IMR-90 (cell line): ENCODE results near the gene SERP2. TPM values are rescaled to one million over a fixed set of nuclear protein-coding genes. Genes with fewer than 3 reads are reported as not detected.

Experiments
- ATAC-seq: fragments of 200-7000 bp; cut with Tn5 transposase; 2 replicates; pipeline ENCODE4 v1.9.1; 2020; ENCODE audit warnings: low read depth, mild to moderate bottlenecking, moderate library complexity
- BruUV-seq: library from RNA; stranded (reverse); fragments of 400-500 nt; replicated peaks from 2 replicates; lab custom pipeline; 2021; lab: Mats Ljungman, UMichigan
- CTCF ChIA-PET: fragments of 300-600 bp; formaldehyde crosslinking; extraction: SDS; loops from one replicate; lab custom pipeline; 2021; ENCODE audit warnings: antibody characterized with exemption; lab: Yijun Ruan, JAX
- POLR2A ChIA-PET: fragments of 300-600 bp; sonication (Branson Sonifier 250); formaldehyde crosslinking; loops from one replicate; lab custom pipeline; 2022; ENCODE audit warnings: antibody characterized with exemption; ENCODE audit not compliant: unreplicated experiment; lab: Charles Lee
- DNase-seq: peaks from one replicate; pipeline ENCODE4 v3.0.0; 2013
- H2AFZ ChIP-seq: replicated peaks from 2 replicates; pipeline ENCODE3; 2013; ENCODE audit warnings: low read length, mild to moderate bottlenecking; ENCODE audit not compliant: poor library complexity
- H2AK5ac ChIP-seq: 2 replicates; pipeline ENCODE4 v1.6.1; 2013; ENCODE audit warnings: low read depth, low read length, inconsistent platforms
- H2AK9ac ChIP-seq: replicated peaks from 2 replicates; pipeline ENCODE3; 2013; ENCODE audit warnings: mild to moderate bottlenecking, low read depth, low read length, moderate library complexity; ENCODE audit not compliant: poor library complexity
- H2BK120ac ChIP-seq: 2 replicates; pipeline ENCODE4 v1.6.1; 2013; ENCODE audit warnings: low read depth, low read length, inconsistent platforms
- H2BK15ac ChIP-seq: 3 replicates; pipeline ENCODE4 v1.6.1; 2013; ENCODE audit warnings: low read depth, low read length, inconsistent platforms
- H2BK20ac ChIP-seq: 2 replicates; pipeline ENCODE4 v1.6.1; 2013; ENCODE audit warnings: low read depth, mild to moderate bottlenecking, inconsistent platforms, low read length, moderate library complexity
- H2BK5ac ChIP-seq: 2 replicates; pipeline ENCODE4 v1.6.1; 2013; ENCODE audit warnings: mild to moderate bottlenecking, low read depth, low read length, inconsistent platforms; ENCODE audit not compliant: poor library complexity, severe bottlenecking
- H3K14ac ChIP-seq: replicated peaks from 2 replicates; pipeline ENCODE4 v1.6.1; 2013; ENCODE audit warnings: low read depth, low read length, inconsistent platforms
- H3K18ac ChIP-seq: 2 replicates; pipeline ENCODE4 v1.6.1; 2013; ENCODE audit warnings: low read depth, low read length, control low read depth
- H3K23ac ChIP-seq: 2 replicates; pipeline ENCODE4 v1.6.1; 2013; ENCODE audit warnings: low read depth, low read length, inconsistent platforms
- H3K27ac ChIP-seq: 2 replicates; pipeline ENCODE4 v1.5.1; 2013; ENCODE audit warnings: mild to moderate bottlenecking, control low read depth, low read length; ENCODE audit not compliant: insufficient read depth
- H3K27me3 ChIP-seq: 2 replicates; pipeline ENCODE4 v1.6.1; 2013; ENCODE audit warnings: low read length; ENCODE audit not compliant: control insufficient read depth, insufficient read depth
- H3K36me3 ChIP-seq: 2 replicates; pipeline ENCODE4 v1.6.1; 2013; ENCODE audit warnings: low read length, mixed read lengths; ENCODE audit not compliant: control insufficient read depth, insufficient read depth
- H3K4ac ChIP-seq: 2 replicates; pipeline ENCODE4 v1.6.1; 2013; ENCODE audit warnings: low read depth, low read length, inconsistent platforms
- H3K4me1 ChIP-seq: 2 replicates; pipeline ENCODE4 v1.6.1; 2013; ENCODE audit warnings: low read length, mixed read lengths; ENCODE audit not compliant: control insufficient read depth, insufficient read depth
- H3K4me2 ChIP-seq: 2 replicates; pipeline ENCODE4 v1.6.1; 2013; ENCODE audit warnings: low read depth, mild to moderate bottlenecking, control low read depth, low read length, moderate library complexity
- H3K4me3 ChIP-seq: 2 replicates; pipeline ENCODE4 v1.5.1; 2013; ENCODE audit warnings: low read depth, mild to moderate bottlenecking, control low read depth, low read length, moderate library complexity; ENCODE audit not compliant: insufficient read depth
- H3K56ac ChIP-seq: 2 replicates; pipeline ENCODE4 v1.6.1; 2013; ENCODE audit warnings: low read length, inconsistent platforms; ENCODE audit not compliant: insufficient read depth; ENCODE audit errors: extremely low read depth
- H3K79me1 ChIP-seq, 2 experiments: 2 replicates each; pipeline ENCODE4 v1.6.1; 2013; ENCODE audit warnings: low read length in 2 of 2, inconsistent platforms in 1 of 2, low read depth in 1 of 2
- H3K9ac ChIP-seq: 2 replicates; pipeline ENCODE4 v1.6.1; 2013; ENCODE audit warnings: low read depth, low read length, control low read depth
- H3K9me1 ChIP-seq: 2 replicates; pipeline ENCODE4 v1.6.1; 2013; ENCODE audit warnings: low read length, inconsistent platforms; ENCODE audit not compliant: insufficient read depth
- H3K9me3 ChIP-seq: 2 replicates; pipeline ENCODE4 v1.6.1; 2013; ENCODE audit warnings: low read length; ENCODE audit not compliant: control insufficient read depth, insufficient read depth
- H4K20me1 ChIP-seq: 2 replicates; pipeline ENCODE4 v1.6.1; 2013; ENCODE audit warnings: low read length, inconsistent platforms; ENCODE audit not compliant: insufficient read depth
- H4K5ac ChIP-seq: 2 replicates; pipeline ENCODE4 v1.6.1; 2013; ENCODE audit warnings: mild to moderate bottlenecking, low read depth, low read length, control low read depth
- H4K8ac ChIP-seq, 2 experiments: 2 replicates each; pipeline ENCODE4 v1.6.1; 2013; ENCODE audit warnings: low read depth in 2 of 2, low read length in 2 of 2, control low read depth in 1 of 2, inconsistent platforms in 1 of 2
- H4K91ac ChIP-seq: 2 replicates; pipeline ENCODE4 v1.6.1; 2013; ENCODE audit warnings: low read depth, low read length, inconsistent platforms; ENCODE audit not compliant: insufficient read depth
- CEBPB ChIP-seq: IDR thresholded peaks from 2 replicates; pipeline ENCODE4 v1.6.1; 2012; ENCODE audit warnings: low read depth, low read length, improper control_type of control experiment
- CHD1 ChIP-seq: IDR thresholded peaks from 2 replicates; pipeline ENCODE4 v1.6.1; 2012; ENCODE audit warnings: low read depth, low read length, improper control_type of control experiment
- MAZ ChIP-seq: IDR thresholded peaks from 2 replicates; pipeline ENCODE4 v1.6.1; 2012; ENCODE audit warnings: low read depth, mild to moderate bottlenecking, low read length, improper control_type of control experiment, moderate library complexity, borderline replicate concordance
- MXI1 ChIP-seq: IDR thresholded peaks from 2 replicates; pipeline ENCODE4 v1.6.1; 2012; ENCODE audit warnings: low read depth, mild to moderate bottlenecking, low read length, moderate library complexity, borderline replicate concordance
- RAD21 ChIP-seq: IDR thresholded peaks from 2 replicates; pipeline ENCODE4 v1.6.1; 2012; ENCODE audit warnings: low read length, improper control_type of control experiment
- RCOR1 ChIP-seq: IDR thresholded peaks from 2 replicates; pipeline ENCODE4 v1.6.1; 2012; ENCODE audit warnings: mild to moderate bottlenecking, low read length, improper control_type of control experiment; ENCODE audit not compliant: insufficient replicate concordance
- RFX5 ChIP-seq: IDR thresholded peaks from 2 replicates; pipeline ENCODE4 v1.8.0; 2012; ENCODE audit warnings: low read depth, mild to moderate bottlenecking, low read length, moderate library complexity
- SMC3 ChIP-seq: fragments of 150-350 bp; IDR thresholded peaks from 2 replicates; pipeline ENCODE4 v1.6.1; 2016; ENCODE audit warnings: low read depth, mild to moderate bottlenecking, antibody characterized with exemption, low read length, moderate library complexity
- WGBS, 2 experiments: methylation state at CpG; one replicate each; pipeline versions ENCODE4 v1.1.5 to v1.1.7; 2013; ENCODE audit warnings: missing lambda C conversion rate in 2 of 2; ENCODE audit not compliant: insufficient read length in 1 of 2; ENCODE audit errors: extremely low coverage in 2 of 2; 5-methylcytosine and 5-hydroxymethylcytosine counted together
- dilution Hi-C: fragments of 300-500 bp; cut with HindIII; formaldehyde crosslinking; loops from one replicate; pipeline ENCODE4 v1.14.3; 2018; ENCODE audit warnings: low sequenced_read_pairs; ENCODE audit not compliant: unreplicated experiment
- in situ Hi-C: fragments of 300-500 bp; cut with MboI; formaldehyde crosslinking; loops from 3 replicates; pipeline ENCODE4 v1.14.3; 2019; ENCODE audit warnings: low sequenced_read_pairs, inconsistent platforms, mixed read lengths
- intact Hi-C: fragments of 100-400 bp; cut with micrococcal nuclease; formaldehyde crosslinking; loops from 2 replicates; pipeline ENCODE4 v1.10.0; 2022
- polyA plus RNA-seq, 3 experiments: library from polyadenylated mRNA; depleted of rRNA; stranded (reverse); fragments of >200 nt; gene quantifications; 2 replicates each; pipeline ENCODE4 v1.2.3, GENCODE V29; 2012; ENCODE audit warnings: low replicate concordance in 1 of 3
- total RNA-seq: library from RNA; depleted of rRNA; stranded (reverse); fragments of >200 nt; gene quantifications from 2 replicates; pipeline ENCODE4 v1.2.3, GENCODE V29; 2012
- TF ChIP-seq, protein P1 (sequence below): conservative IDR thresholded peaks from 2 replicates; pipeline ENCODE4 v1.5.1; 2012; ENCODE audit warnings: mild to moderate bottlenecking, low read depth, low read length, improper control_type of control experiment
- TF ChIP-seq, protein P2 (sequence below): fragments of 150-350 bp; IDR thresholded peaks from 2 replicates; pipeline ENCODE4 v1.6.1; 2016; ENCODE audit warnings: low read depth, mild to moderate bottlenecking, low read length, moderate library complexity, borderline replicate concordance
- TF ChIP-seq, protein P3 (sequence below): fragments of 150-350 bp; IDR thresholded peaks from 2 replicates; pipeline ENCODE4 v1.6.1; 2017; ENCODE audit warnings: mild to moderate bottlenecking, antibody characterized with exemption, low read length, low read depth

The SERP2 gene
- total and polyA plus RNA-seq, 2 of the 4 experiments (the other 2 are of a cell fraction), result 0.54 to 1.4 TPM

DNA sequence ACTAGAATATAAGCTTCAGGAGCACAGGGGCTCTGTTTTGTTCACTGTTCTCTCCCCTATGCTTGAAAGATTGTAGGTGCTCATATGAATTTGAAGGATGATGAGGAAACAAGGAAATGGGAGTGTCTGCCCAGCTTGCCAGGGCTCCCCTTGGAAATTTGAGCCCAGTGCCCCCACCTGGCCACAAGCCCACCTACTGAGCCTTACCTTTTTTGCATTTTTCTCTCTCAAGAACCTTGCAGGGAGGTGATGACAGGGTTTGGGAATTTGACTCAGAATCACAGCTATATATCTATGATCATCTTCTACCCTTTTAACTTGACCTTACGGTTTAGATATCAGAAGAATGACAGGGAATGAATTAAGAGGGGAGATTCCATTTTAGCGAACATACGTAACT, 33.8 kb downstream of the SERP2 start:
- Histone ChIP-seq H3K36me3 (no peaks in the 10 kb centered on the region), H2BK5ac (no peak overlapping the region), H2AK9ac (no peak overlapping the region), H4K20me1 (no peaks in the 10 kb centered on the region), H3K27ac (no peak overlapping the region), H2BK120ac (no peak overlapping the region), H4K8ac (no peak overlapping the region), H2BK20ac (no peak overlapping the region), H4K91ac (no peak overlapping the region), H3K18ac (no peak overlapping the region), H3K23ac (no peak overlapping the region), H3K4ac (no peak overlapping the region), H3K4me3 (no peak overlapping the region), H2AFZ (no peak overlapping the region), H3K9me3 (no peaks in the 10 kb centered on the region), H3K9ac (no peak overlapping the region), H3K27me3 (peaks cover 13% of the 10 kb centered on the region), H2AK5ac (no peak overlapping the region), H3K14ac (no peak overlapping the region), H3K4me1 (peaks cover 5% of the 10 kb centered on the region; the same call in 1 of the 2 replicates), H2BK15ac (no peak overlapping the region), H3K4me2 (no peak overlapping the region), H3K9me1 (no peaks in the 10 kb centered on the region), H3K56ac (no peak overlapping the region), H4K5ac (no peak overlapping the region), H3K79me1 (no peaks in the 10 kb centered on the region)
- in situ Hi-C loops, result no loop called here
- no CpG with 5 or more reads among the region's 3 CpGs for WGBS, 2 experiments
- ChIA-PET POLR2A (no interaction called here), CTCF (no interaction called here)
- dilution Hi-C loops, result no loop called here
- BruUV-seq, result no TSS peak
- DNase-seq (no peak), ATAC-seq (no peak)
- TF ChIP-seq RCOR1, result no peak
- no peak for TF ChIP-seq RAD21
- TF ChIP-seq, protein P1, sequence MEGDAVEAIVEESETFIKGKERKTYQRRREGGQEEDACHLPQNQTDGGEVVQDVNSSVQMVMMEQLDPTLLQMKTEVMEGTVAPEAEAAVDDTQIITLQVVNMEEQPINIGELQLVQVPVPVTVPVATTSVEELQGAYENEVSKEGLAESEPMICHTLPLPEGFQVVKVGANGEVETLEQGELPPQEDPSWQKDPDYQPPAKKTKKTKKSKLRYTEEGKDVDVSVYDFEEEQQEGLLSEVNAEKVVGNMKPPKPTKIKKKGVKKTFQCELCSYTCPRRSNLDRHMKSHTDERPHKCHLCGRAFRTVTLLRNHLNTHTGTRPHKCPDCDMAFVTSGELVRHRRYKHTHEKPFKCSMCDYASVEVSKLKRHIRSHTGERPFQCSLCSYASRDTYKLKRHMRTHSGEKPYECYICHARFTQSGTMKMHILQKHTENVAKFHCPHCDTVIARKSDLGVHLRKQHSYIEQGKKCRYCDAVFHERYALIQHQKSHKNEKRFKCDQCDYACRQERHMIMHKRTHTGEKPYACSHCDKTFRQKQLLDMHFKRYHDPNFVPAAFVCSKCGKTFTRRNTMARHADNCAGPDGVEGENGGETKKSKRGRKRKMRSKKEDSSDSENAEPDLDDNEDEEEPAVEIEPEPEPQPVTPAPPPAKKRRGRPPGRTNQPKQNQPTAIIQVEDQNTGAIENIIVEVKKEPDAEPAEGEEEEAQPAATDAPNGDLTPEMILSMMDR, result no peak
- no peak for TF ChIP-seq CHD1
- TF ChIP-seq SMC3, result no peak
- TF ChIP-seq CEBPB, result no peak
- no peak for TF ChIP-seq MAZ
- no peak for TF ChIP-seq RFX5
- TF ChIP-seq, protein P2, sequence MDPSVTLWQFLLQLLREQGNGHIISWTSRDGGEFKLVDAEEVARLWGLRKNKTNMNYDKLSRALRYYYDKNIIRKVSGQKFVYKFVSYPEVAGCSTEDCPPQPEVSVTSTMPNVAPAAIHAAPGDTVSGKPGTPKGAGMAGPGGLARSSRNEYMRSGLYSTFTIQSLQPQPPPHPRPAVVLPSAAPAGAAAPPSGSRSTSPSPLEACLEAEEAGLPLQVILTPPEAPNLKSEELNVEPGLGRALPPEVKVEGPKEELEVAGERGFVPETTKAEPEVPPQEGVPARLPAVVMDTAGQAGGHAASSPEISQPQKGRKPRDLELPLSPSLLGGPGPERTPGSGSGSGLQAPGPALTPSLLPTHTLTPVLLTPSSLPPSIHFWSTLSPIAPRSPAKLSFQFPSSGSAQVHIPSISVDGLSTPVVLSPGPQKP, result no peak
- no peak for TF ChIP-seq MXI1
- TF ChIP-seq, protein P3, sequence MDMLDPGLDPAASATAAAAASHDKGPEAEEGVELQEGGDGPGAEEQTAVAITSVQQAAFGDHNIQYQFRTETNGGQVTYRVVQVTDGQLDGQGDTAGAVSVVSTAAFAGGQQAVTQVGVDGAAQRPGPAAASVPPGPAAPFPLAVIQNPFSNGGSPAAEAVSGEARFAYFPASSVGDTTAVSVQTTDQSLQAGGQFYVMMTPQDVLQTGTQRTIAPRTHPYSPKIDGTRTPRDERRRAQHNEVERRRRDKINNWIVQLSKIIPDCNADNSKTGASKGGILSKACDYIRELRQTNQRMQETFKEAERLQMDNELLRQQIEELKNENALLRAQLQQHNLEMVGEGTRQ, result no peak
- intact Hi-C loops, result no loop called here
